Motor neuron (in vitro differentiated cells): ENCODE data around the gene EBP. TPM values are rescaled to one million over a fixed set of nuclear protein-coding genes. Genes with fewer than 3 reads are reported as not detected.

Experiments
- ATAC-seq, 8 experiments: fragments of 200-7000 bp; cut with Tn5 transposase; replicated peaks in 6 of 8; 2 replicates each; pipeline ENCODE4 v1.8.0; 2021; ENCODE audit warnings: mild to moderate bottlenecking in 8 of 8, moderate library complexity in 8 of 8
- H3K27ac ChIP-seq, 2 donors: fragments of 250-450 bp; sonication (Bioruptor Pico); 2 replicates each; pipeline ENCODE4 v1.9.0; 2021; ENCODE audit warnings: antibody characterized with exemption in 2 of 2, mild to moderate bottlenecking in 2 of 2, moderate library complexity in 1 of 2
- H3K4me1 ChIP-seq, 2 donors: fragments of 250-450 bp; sonication (Bioruptor Pico); replicated peaks in 1 of 2; 2 replicates each; pipeline ENCODE4 v1.6.1; 2021; ENCODE audit warnings: antibody characterized with exemption in 2 of 2, mild to moderate bottlenecking in 2 of 2, moderate library complexity in 1 of 2
- H3K4me3 ChIP-seq, 5 donors: fragments of 250-450 bp; sonication (Bioruptor Pico); 2 replicates each; pipeline ENCODE4 v1.9.0; 2021; ENCODE audit warnings: antibody characterized with exemption in 5 of 5, mild to moderate bottlenecking in 5 of 5, moderate library complexity in 4 of 5
- WGBS, 10 experiments: fragments of 450-650 bp; shearing (Covaris generic); methylation state at CpG; one replicate each; pipeline ENCODE4 v1.0.0; 2022; 5-methylcytosine and 5-hydroxymethylcytosine counted together
- in situ Hi-C, 9 experiments: fragments of 400-800 bp; cut with MboI; loops; one replicate each; pipeline ENCODE4 v1.15.0; 2021; ENCODE audit warnings: low sequenced_read_pairs in 9 of 9, low pct_unique_long_range_greater_than_20kb in 2 of 9; ENCODE audit not compliant: unreplicated experiment in 9 of 9
- total RNA-seq, 8 experiments: library from RNA; unstranded; fragments of 300-600 nt; gene quantifications; 2 replicates each; pipeline versions ENCODE4 v1.2.3 to v1.2.4, GENCODE V29; 2022

Gene EBP
- total RNA-seq, 8 experiments from 2014 or later, result 28.3 to 121 (median 66.3) TPM

DNA sequence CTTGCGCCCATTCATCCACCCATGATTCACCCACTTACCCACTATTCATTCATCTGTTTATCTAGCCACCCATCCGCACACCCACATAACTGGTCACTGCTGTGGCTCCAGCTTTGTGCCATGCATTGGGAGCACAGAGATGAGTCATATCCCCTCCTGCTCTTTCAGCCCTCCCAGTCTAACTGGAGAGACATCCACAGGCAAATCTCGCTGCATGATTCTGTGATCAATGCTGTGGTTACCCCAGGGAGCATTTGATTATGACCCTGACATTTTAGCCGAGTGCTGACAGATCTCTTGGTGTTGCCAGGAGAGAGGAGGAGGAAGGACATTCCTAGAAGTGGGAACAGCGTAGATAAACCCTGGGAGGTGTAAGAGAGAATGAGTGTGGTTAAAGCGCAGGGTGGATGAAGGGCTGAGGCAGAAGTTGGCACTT lies 23.2 kb upstream of the EBP start:
- H3K4me3 ChIP-seq, result no peak overlapping the region
- WGBS, 10 experiments, result 28% methylated on average over 4 of the region's 6 CpGs; no CpG with 5 or more reads in 9 of the 10 experiments
- in situ Hi-C loops, result loop anchor here in 1 of 9 experiments (25.0 kb wide), 1 partner anchor 411 kb away; no protein-coding TSS in a partner anchor
- H3K4me1 ChIP-seq, result peaks cover 0 to 2% of the 10 kb centered on the region in 2 donors
- no peak overlapping the region for H3K27ac ChIP-seq
- peak in 7 of 8 experiments; percentile 48 to 82 (median 79) for ATAC-seq

DNA sequence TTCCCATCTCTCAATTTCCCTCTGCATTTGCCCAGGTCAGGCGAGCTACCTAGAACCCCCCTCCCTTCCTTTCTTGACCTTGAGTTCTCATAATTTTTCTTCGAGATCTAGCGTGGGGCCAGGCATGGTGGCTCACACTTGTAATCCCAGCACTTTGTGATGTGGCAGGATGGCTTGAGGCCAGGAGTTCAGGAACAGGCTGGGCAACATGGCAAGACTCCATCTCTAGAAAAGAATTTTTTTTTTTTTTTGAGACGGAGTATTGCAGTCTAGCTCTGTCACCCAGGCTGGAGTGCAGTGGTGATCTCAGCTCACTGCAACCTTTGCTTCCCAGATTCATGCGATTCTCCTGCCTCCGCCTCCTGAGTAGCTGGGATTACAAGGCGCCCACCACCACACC lies 17.3 kb upstream of the EBP start:
- H3K4me3 ChIP-seq, result no peak overlapping the region
- in situ Hi-C loops, result no loop called here
- WGBS, 10 experiments, result 60 to 100% (median 100%) methylated on average over 1 to 2 of the region's 7 CpGs; no CpG with 5 or more reads in 7 of the 10 experiments
- no peak for ATAC-seq
- no peaks in the 10 kb centered on the region for H3K4me1 ChIP-seq
- no peak overlapping the region for H3K27ac ChIP-seq

DNA sequence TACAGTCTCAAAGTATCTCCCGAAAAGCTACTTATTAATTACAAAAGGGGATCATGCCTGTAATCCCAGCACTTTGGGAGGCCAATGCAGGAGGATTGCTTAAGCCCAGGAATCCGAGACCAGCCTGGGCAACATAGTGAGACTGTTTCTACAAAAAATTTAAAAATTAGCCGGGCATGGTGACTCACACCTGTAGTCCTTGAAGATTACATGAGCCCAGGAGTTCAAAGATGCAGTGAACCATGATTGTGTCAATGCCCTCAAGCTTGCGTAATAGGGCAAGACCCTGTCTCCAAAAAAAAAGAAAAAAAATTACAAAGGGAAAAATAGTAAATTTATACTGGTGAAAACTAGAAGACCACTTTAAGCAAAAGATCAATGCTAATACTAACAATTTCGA lies 16.1 kb upstream of the EBP start:
- in situ Hi-C loops, result no loop called here
- H3K4me1 ChIP-seq, result no peaks in the 10 kb centered on the region
- no peak for ATAC-seq
- 71 to 100% (median 83%) methylated on average over 1 to 5 of the region's 5 CpGs; no CpG with 5 or more reads in 3 of the 10 experiments for WGBS, 10 experiments
- H3K4me3 ChIP-seq, result no peak overlapping the region
- no peak overlapping the region for H3K27ac ChIP-seq

DNA sequence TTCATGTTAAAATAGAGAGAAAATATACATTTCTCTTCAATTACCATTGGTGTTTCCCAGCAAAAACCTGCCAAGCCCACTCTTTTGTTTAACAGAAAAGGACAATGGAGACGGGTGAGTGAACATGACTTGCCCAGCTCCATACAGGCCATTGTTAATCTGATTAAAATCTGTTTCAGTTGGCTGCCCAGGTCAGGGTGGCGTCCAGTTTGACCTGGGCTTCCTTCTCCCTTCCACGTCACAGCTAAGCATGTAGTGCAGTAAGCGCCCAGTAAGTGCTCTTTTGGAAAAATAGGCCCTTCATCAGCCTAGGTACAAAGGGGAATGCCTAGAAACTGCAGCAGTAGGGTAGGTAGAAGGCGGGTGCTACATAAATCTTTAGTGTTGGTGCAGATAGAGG lies 14.4 kb upstream of the EBP start:
- Histone ChIP-seq H3K4me1 (no peaks in the 10 kb centered on the region), H3K4me3 (no peak overlapping the region), H3K27ac (no peak overlapping the region)
- in situ Hi-C loops, result no loop called here
- ATAC-seq, result no peak
- WGBS, 10 experiments, result 0 to 100% (median 36%) methylated on average over 1 to 5 of the region's 5 CpGs; no CpG with 5 or more reads in 5 of the 10 experiments

DNA sequence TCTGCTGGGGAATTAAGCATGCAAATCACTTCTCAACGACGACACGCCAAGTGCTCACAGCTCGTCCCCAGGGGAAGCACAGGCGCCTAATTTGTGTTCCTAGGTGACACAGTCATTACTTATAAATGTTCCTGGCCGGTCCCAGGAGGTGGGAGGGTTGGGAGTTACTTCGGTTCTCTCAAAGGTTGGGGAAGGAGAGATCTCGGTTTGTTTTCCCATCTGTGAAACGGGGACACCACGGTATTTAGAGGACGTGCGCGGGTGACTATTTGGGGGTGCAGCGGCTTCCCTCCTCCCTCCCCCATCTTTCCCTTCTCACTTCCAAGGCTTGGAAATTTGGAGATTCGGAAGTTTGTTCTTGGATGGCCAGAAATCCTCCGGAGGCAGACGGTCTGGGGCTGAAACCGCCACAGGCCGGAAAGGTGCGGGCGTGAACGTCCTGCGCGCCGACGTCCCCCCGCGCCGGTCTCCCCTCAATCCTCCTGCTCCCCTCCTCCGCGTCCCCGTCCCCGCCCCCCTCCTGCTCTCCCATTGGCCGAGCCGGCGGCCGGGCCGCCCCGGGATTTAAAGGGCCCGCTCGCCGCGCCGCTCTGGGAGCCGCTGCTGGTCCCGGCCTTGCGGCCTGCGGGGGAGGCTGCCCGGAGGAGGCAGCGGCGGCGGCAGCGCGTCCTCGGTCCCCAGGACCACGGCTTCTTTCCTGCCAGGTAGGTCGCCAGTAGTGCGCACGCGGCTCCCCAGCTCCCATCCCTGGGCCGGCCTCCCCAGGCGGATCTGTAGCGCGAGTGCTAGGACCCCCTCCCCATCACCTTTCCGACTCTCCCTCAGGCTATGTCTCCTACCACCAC lies 13.0 kb upstream of the EBP start, which contains the start of gene PORCN:
Gene PORCN (plus strand): TSS at position 593 of the 845 bp plus-strand sequence. CDS start 829 bp downstream, outside the sequence.
- ATAC-seq, result peak; percentile 93 to 97 (median 94)
- H3K4me3 ChIP-seq, result peak within 1 kb of the TSS; percentile 53 to 88 (median 73)
- H3K27ac ChIP-seq, result peak within 1 kb of the TSS; percentile 69 to 79
- H3K4me1 ChIP-seq, result no peaks in the 10 kb centered on the region
- in situ Hi-C loops, result no loop called here
- 0% methylated on average over 2 of the region's 65 CpGs; no CpG with 5 or more reads in 9 of the 10 experiments for WGBS, 10 experiments

DNA sequence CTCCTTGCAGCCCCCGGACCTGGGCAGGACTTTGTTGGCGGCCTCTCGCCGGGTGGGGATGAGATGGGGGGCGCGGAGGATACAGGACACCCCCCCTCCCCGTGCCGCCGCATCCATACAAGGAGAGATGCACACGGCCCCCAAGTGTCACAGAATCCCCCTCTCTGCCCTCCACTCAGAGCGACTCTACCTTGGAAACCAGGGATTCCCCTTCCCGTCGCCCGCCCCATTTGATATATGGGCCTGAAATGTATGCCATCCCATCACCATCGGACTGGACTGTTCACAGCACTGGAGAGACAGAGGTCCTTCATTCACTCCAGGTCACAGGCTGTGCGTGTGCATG lies 12.4 kb upstream of the EBP start:
- Histone ChIP-seq H3K27ac (peak overlapping the region; percentile 69 to 79), H3K4me1 (no peaks in the 10 kb centered on the region), H3K4me3 (peak overlapping the region; percentile 53 to 88 (median 73))
- in situ Hi-C loops, result no loop called here
- 0% methylated on average over 1 of the region's 16 CpGs; no CpG with 5 or more reads in 8 of the 10 experiments for WGBS, 10 experiments
- ATAC-seq, result peak in 6 of 8 experiments; percentile 10 to 57 (median 50)

DNA sequence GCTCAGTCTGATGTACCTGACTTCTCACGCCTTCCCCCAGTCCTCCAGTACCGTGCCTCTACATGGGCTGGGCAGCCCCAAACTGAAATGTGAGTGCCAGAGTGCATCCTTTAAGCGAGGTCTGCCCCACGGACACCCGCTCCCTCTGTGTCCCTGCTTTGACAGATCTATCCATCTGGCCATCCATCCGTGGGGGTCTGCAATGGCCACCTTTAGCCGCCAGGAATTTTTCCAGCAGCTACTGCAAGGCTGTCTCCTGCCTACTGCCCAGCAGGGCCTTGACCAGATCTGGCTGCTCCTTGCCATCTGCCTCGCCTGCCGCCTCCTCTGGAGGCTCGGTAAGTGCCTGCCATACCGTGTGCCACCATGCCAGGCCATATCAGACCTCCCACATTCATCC lies 12.0 kb upstream of the EBP start:
- in situ Hi-C loops, result no loop called here
- no peak for ATAC-seq
- Histone ChIP-seq H3K4me1 (no peaks in the 10 kb centered on the region), H3K27ac (peak overlapping the region in 1 of 2 donors; percentile 69), H3K4me3 (peak overlapping the region; percentile 53 to 88 (median 73))
- 32% methylated on average over 3 of the region's 11 CpGs; no CpG with 5 or more reads in 9 of the 10 experiments for WGBS, 10 experiments

DNA sequence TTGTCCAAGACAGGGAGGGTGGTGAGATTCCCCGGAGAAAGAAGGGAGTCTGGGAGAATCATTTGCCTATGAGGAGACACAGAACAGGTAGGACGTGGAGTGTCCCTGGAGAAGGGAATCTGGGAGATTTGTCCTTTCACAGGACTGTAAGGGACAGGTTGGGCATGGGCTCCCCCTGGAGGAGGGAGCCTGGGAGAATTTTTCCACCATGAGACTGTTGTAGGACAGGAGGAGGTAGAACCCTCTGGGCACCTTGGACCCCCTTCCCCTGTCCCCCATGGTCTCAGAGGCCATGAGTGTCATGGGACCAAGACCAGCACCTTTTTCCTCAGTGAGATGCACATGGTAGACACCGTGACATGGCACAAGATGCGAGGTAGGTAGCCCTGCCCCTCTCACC lies 10.0 kb upstream of the EBP start:
- no peak for ATAC-seq
- H3K27ac ChIP-seq, result no peak overlapping the region
- H3K4me3 ChIP-seq, result no peak overlapping the region
- 0 to 80% (median 33%) methylated on average over 1 of the region's 4 CpGs; no CpG with 5 or more reads in 7 of the 10 experiments for WGBS, 10 experiments
- in situ Hi-C loops, result no loop called here
- no peaks in the 10 kb centered on the region for H3K4me1 ChIP-seq

DNA sequence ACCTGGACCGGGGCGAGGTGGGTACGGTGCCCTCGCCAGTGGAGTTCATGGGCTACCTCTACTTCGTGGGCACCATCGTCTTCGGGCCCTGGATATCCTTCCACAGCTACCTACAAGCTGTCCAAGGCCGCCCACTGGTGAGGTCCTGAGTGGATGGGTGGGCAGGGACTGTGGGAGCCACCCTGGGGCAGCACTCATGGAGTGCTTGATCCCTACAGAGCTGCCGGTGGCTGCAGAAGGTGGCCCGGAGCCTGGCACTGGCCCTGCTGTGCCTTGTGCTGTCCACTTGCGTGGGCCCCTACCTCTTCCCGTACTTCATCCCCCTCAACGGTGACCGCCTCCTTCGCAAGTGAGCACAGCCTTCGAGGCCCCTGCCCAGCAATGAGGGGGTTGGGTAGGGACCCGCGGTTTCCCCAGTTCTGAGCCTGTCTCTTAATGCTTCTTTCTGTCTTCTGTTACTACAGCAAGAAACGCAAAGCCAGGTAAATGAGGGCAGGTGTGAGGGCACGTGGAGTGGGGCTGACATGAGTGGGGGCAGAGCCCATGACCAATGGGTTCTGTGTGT lies 9.2 kb upstream of the EBP start:
- H3K4me3 ChIP-seq, result no peak overlapping the region
- no peak for ATAC-seq
- H3K4me1 ChIP-seq, result no peaks in the 10 kb centered on the region
- 58% methylated on average over 5 of the region's 20 CpGs; no CpG with 5 or more reads in 9 of the 10 experiments for WGBS, 10 experiments
- H3K27ac ChIP-seq, result no peak overlapping the region
- in situ Hi-C loops, result no loop called here

DNA sequence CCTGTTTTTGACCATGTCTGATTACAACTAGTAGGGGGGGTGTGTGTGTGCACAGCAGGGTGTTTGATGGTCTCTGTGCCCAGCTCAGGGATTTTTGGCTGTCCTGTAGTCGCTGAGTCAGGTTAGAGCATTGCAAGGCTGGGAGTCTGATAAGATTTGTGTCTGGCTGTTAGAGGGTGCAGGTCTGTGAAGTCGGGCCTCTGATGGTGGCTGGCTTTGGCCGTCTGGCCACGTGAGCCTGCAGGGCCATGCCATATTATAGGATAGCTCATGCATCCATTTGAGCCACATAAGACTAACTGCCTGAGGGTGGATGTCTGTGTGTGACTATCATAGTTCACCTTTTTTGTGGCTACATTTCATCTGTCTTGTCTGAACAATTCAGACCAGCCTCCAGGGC lies 7.9 kb upstream of the EBP start:
- Histone ChIP-seq H3K27ac (no peak overlapping the region), H3K4me3 (no peak overlapping the region), H3K4me1 (no peaks in the 10 kb centered on the region)
- in situ Hi-C loops, result no loop called here
- ATAC-seq, result no peak
- WGBS, 10 experiments, result 53 to 80% (median 80%) methylated on average over 1 to 4 of the region's 4 CpGs; no CpG with 5 or more reads in 6 of the 10 experiments

DNA sequence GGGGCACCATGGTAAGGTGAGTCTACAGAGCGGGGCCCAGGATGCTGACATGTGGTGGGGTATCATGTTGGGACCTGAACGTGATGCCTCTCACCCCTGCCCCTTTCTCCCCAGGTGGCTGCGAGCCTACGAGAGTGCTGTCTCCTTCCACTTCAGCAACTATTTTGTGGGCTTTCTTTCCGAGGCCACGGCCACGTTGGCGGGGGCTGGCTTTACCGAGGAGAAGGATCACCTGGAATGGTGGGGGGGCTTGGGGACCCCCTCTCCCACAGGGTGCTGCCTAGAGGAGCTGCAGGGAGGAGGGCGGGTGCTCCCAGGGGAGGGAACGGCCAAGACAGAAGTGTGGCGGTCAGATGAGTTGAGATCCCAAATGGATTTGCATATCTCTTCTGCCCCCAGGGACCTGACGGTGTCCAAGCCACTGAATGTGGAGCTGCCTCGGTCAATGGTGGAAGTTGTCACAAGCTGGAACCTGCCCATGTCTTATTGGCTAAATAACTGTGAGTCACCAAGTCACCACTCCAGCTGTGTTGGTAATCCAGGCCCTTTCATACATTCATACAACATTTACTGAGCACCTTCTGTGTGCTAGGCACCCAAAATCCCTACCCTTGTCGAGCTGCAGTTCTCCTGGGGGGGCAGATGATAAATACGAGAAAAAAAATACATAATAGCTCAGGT lies 7.3 kb upstream of the EBP start:
- Histone ChIP-seq H3K4me1 (no peaks in the 10 kb centered on the region), H3K4me3 (no peak overlapping the region), H3K27ac (no peak overlapping the region)
- 37 to 100% (median 80%) methylated on average over 1 to 2 of the region's 16 CpGs; no CpG with 5 or more reads in 5 of the 10 experiments for WGBS, 10 experiments
- no peak for ATAC-seq
- in situ Hi-C loops, result no loop called here

DNA sequence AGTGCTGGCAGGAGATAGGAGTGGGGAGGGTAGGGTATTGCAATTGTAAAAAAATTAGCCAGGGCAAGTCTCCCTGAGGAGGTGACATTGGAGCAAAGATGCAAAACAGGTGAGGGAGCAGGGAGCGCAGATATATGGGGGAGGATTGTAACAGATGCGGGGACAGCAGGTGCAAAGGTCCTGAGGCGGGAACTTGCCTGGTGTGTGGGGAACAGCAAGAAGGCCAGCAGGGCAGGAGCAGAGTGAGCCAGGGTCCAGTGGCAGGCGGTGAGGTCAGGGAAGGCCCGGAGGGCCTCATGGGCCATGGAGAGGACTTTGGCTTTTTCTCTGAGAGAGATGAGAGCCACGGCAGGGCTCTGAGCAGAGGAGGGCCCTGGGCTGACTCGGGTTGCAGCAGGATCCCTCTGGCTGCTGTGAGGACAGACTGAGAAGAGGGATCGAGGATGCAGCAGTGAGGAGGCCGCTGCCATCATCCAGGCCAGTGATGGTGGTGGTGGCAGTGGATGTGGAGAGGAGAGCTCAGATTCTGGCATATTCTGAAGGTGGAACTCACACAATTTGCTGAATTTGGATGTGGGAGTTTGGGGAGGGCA lies 6.6 kb upstream of the EBP start:
- H3K27ac ChIP-seq, result no peak overlapping the region
- in situ Hi-C loops, result no loop called here
- WGBS, 10 experiments, result 51 to 100% (median 88%) methylated on average over 1 to 7 of the region's 9 CpGs; no CpG with 5 or more reads in 6 of the 10 experiments
- no peaks in the 10 kb centered on the region for H3K4me1 ChIP-seq
- ATAC-seq, result no peak
- no peak overlapping the region for H3K4me3 ChIP-seq
